ENCODE data around the gene MGAT4B.
A peak's percentile ranks its signal among the peaks of the same experiment; 100 is the strongest.

The MGAT4B gene

GRCh38 chr5:179805529-179806249 lies 977 bp downstream of the MGAT4B start:
- DNase-seq: peak; percentile 64

GRCh38 chr5:179805070-179805528 lies 1.6 kb downstream of the MGAT4B start:
- DNase-seq: no peak

DNA sequence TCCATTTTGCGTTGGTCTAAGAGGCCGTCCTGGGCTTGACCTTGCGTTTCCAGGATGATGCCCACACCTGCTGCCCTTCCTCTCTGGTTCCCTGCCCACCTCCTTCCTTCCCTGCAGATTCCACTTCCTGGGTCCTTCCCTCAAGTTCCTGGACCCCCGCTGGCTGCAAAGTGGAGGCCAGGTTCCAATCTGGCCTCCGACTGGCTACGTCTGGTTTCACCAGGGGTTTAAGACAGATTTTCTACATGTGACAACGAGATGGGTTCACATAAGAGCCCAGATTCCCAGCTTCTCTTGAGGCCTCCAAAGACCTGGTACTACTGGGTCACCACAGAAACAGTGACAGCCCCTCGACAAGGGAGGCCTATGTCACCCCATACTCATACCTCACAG lies 2.1 kb downstream of the MGAT4B start:
- no peak for DNase-seq

- no peak for DNase-seq
Observed at GRCh38 chr5:179803651-179804554, 2.8 kb downstream of the MGAT4B start.

DNA sequence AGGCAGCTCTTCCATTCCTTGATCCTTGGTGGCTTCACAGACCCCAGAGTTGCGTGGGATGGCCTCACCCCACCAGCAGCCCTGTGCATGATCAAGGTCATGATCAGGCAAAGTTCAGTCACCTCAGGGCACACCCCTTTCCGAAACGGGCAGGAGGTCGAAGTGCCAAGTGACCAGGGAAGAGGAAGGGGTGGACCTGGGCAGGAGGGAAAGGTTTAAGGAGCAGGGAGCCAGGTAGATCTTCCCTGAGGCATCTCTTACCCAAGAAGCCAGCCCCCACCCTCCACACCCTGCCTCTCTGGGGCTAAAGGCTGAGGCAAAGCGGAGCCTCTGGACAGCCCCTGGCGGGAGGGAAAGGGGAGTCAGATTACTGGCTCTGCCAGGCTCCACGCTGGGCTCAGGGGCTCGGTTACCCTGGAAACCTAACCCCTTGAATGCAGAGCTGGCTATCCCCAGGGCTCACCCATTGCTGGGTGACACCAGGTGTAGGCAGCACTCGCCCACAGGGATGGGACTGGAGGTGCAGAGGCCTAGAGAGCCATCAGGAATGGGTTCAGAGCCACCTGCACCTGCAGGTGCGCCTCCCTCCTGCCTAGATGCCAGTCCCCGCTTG lies 3.6 kb downstream of the MGAT4B start:
- DNase-seq: no peak

DNA sequence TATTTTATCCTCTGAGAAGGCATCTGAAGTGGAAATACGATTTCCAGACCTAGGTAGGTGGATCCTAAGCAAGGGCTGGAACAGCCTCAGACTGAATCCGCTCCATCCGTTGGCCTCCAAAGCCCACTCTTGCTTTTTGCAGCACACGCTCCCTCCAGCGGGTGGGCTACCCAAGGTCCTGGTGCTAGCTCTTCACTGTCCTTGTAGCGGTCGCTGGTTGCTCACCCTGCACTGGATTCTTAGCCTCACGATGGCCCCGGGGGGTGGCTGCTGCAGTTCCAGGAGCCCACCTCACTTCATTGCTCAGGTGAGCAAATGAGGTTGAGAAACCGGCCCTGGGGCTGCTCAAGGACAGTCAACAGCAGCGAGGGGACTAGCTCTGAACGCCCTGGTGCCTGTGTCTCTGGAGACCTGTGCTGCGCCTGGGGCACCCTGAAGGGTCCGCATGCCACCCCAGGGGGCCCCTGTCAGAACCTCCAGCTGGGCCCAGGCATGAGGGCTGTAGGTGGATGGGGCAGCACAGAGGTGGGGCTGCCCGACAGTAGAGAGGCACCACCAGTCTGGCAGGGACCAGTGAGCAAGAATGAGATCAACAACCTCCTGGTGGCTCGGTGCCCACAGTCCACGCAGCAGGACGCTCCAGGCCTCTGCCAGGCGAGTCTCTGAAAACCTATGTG lies 4.3 kb downstream of the MGAT4B start:
- DNase-seq: no peak

DNA sequence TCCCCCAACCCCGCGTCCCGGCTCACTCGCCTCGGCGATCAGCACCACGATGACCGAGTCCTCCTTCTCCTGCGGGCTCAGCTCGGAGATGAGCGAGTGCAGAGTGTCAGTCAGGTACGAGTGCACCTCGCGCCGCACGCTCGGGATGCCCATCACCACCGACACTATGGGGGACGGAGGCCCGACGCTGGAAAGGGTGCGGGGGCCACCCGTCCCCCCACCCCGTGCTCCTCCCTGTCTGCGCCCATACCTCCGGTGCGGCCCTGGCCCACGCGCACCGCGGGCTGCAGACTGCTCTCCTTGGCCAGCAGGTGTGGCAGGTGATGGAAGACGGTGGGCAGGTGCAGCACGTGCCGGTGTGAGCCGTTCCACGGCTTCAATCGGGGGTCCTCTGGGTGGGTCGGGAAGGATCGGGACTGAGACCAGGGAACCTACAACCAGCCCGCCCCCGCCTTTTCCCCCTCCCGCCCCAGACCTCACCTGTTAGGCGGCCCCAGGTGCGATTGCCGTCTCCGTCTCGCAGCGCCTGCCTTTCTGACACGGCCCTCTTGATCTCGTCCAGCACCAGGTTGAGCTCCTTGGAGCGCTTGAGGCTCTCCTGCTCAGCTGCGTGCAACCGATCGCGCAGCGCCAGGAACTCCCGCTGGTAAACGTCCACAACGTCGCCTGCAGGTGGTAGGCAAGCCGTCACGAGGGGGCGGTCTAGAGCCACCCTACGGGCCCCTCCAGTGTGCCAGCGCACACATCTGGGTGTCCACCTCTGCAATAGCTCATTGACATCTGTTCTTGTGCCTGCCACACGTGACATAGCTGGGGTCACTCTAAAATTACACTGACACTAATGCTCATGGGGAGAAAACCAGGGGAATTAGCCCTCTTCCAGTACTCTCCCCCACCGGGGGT lies 5.1 kb downstream of the MGAT4B start:
- peak; percentile 73 for DNase-seq

DNA sequence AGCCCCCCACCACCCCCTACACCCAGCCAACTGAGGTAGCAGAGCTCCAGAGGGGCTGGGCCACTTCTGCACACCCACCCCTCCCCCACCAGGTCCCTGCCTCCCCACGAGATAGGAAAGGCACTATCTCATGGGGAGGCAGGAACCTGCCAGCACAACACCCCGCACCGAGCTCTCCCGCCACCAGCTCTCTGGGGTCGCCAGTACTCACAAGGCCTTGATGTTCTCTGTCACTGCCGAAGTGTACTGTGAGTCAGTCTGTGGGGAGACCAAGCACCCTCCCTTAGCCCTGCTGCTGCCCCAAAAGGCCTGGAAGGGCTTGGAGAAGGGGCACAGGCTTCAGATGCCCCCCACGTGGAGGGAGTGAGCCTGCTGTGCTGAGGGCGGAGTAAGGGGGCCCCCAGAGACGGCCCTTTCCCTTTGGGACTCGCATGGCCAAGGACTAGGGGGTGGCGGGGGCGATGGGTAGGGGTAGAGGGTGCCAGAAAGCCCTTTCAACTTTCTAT lies 5.9 kb downstream of the MGAT4B start:
- DNase-seq: no peak

DNA sequence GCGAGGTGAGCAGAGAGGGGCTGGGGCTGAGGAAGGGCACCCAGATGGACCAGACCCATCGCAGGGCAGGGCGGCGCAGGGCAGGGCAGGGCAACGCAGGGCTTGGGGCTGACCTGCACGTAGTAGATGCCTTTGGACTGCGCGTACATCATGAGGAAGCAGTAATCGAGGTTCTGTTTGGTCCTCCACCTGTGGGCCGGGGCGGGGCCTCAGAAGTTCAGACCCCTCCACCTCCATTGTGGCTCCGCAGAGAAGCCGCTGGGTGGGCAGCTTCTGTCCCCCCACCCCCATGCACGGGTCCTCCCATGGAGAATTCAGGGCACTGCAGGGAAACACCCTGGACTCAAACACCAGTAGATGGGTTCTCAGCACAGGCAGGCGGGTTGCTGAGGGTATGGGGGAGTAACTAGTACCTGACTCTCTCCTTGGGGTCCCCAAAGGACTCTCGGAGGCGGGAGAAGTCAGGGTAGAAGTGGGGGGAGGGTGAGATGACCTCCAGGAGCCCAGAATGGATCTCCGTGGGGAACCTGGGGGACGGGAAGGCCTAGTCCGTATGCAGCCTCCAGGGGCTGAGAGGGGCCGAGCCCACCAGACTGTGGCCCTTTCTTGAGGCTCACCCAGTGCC lies 6.5 kb downstream of the MGAT4B start:
- no peak for DNase-seq

- DNase-seq: no peak
Observed at GRCh38 chr5:179799644-179799973, 7.1 kb downstream of the MGAT4B start.

DNA sequence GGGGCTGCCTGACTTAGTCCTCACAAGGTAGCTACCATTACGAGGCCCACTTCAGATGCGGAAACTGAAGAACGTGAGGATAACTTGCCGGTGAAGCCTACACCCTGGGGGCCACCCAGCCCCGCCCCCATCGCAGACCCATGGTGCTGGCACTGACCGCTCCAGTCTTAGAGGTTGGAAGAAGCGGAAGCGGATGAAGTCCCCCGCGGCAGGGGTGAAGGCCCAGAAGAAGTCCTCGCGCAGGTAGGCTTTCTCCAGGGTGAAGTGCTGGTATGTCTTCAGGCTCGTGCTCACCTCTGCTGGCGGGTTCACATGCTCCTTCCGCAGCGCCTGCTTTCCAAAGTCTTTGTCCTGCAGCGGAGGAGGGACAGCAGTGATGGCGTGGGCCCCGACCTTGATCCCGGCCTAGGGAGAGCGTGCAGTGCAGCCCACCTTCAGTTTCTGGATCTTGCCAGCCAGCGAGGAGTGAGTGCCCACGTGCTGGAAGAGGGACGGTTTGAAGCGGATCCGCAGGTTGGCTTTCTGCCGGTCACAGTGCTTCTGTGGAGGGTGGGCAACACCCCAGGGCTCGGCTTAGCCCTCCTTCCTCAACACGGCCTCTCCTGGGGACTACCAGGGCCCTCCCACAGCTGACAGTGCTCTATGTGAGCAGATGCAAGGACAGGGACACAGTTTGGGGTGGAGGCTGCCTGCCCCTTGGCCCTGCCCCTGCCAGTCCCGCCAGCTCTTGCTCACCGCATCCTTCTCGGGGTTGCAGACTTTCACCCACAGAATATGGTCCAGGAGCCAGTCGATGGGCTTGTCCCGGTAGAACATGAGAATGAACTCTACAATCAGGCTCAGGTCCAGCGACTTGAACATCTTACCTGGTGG lies 7.7 kb downstream of the MGAT4B start:
- peak; percentile 45 for DNase-seq

DNA sequence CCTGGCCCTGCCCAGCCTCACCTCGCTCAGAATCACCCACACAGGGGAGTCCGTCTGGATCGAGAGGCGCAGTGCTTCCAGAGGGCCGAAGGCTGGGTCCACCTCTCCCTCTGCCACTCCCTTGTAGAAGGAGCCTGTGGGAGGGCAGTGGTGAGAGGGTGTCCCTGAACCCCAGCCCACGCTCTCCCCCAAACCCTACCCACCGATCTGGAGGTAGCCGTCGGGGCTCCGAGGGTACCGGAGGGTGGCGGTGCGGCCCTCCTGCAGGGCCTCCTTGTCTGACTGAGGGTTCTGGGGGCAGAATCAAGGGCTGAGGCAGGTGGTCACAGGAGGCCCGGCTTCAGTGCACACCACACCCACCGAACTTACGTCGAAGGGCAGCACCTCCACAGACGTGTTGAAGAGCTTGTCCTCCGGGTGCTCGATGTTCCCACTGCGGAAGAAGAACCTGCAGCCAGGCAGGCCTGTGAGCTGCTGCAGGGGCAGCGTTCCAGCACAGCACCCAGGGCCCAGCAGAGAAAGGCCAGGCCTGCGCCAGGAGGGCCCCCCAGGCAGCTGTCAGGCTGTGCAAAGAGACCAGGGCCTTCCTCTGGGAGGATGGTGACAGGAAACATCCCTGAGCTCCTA lies 8.4 kb downstream of the MGAT4B start:
- no peak for DNase-seq

- no peak for DNase-seq
Observed at GRCh38 chr5:179797741-179798140, 8.9 kb downstream of the MGAT4B start.

- no peak for DNase-seq
Observed at GRCh38 chr5:179796877-179797608, 9.6 kb downstream of the MGAT4B start.

DNA sequence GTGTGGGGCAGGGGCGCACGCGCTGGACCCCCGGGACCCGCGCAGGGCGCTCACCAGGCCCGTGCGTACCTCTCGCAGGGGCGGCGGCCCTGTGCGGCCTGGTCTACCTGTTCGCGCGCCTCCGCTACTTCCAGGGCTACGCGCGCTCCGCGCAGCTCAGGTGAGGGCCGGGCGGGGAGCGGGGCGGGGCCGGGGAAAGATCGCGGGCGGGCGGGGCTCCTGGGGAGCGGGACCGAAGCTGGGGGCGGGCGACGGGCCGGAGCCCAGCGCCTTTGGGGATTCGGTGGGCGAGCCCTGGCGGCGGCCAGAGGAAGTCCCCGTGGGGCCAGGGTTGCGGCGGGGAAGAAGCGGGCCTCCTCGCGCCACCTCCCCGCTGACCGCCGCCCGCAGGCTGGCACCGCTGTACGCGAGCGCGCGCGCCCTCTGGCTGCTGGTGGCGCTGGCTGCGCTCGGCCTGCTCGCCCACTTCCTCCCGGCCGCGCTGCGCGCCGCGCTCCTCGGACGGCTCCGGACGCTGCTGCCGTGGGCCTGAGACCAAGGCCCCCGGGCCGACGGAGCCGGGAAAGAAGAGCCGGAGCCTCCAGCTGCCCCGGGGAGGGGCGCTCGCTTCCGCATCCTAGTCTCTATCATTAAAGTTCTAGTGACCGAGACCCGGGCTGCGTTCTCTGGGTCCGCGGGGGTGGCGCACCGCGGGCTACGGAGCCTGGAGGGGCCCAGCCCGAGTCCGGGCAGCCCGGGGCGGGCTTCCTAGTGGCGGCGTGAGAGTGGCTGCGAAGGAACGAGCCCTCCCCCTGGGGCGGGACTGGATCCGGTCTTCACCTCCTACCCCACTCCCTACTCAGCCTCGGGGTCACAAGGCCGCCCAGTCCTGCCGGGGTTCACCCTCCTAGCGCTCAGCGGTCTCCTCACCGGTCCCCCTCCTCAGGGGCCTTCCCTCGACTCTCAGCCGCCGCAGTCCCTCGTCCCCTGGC lies 10.5 kb downstream of the MGAT4B start:
- DNase-seq: peak; percentile 85

GRCh38 chr5:179795049-179795862 lies 11.4 kb downstream of the MGAT4B start:
- DNase-seq: no peak

- DNase-seq: no peak
Observed at GRCh38 chr5:179794575-179794974, 12.1 kb downstream of the MGAT4B start.
